Tibial nerve (tissue), 4 donors: Measurements from ENCODE around the gene TRNP1.

Source experiments
- EP300 ChIP-seq, 2 donors: sonication (generic); formaldehyde crosslinking; IDR thresholded peaks; one replicate each; pipeline ENCODE4 v1.6.1; 2017; ENCODE audit warnings: antibody characterized with exemption in 2 of 2, mild to moderate bottlenecking in 1 of 2
- POLR2A ChIP-seq, 2 donors: fragments of 450-650 bp; IDR thresholded peaks; one replicate each; pipeline ENCODE4 v1.6.1; 2017; ENCODE audit warnings: antibody characterized with exemption in 2 of 2, mild to moderate bottlenecking in 2 of 2, moderate library complexity in 2 of 2
- TF ChIP-seq, protein P1 (sequence below), 5 experiments: fragments of 200-600 bp in 3 of 5; fragments of 450-650 bp in 2 of 5; sonication (generic) in 3 of 5; IDR thresholded peaks; one replicate each; pipeline ENCODE4 v1.5.1; 2016 to 2019; ENCODE audit warnings: antibody characterized with exemption in 5 of 5, mild to moderate bottlenecking in 3 of 5, moderate library complexity in 2 of 5

DNA sequence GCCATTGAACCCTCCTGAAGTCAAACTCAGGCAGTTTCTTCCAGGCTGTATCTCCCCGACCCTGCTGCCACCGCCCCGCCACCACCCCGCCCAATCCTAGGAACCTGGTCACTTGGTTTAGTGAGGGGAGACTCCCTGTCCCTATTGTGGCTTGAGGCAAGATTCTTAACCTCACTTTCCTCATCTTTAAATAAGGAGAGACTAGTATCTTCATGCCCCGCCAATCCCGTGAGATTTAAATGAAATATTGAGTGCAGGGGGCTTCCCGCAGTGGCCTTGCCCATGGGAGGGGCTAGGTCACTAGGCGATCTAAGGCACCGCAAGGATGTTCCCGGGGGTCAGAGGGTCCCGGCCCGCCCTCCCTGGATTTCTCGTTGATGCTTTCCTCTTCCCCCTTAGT lies 34.2 kb upstream of the TRNP1 start:
- no peak for TF ChIP-seq EP300 (IDR thresholded peaks at IDR 0.05)
- TF ChIP-seq, protein P1, sequence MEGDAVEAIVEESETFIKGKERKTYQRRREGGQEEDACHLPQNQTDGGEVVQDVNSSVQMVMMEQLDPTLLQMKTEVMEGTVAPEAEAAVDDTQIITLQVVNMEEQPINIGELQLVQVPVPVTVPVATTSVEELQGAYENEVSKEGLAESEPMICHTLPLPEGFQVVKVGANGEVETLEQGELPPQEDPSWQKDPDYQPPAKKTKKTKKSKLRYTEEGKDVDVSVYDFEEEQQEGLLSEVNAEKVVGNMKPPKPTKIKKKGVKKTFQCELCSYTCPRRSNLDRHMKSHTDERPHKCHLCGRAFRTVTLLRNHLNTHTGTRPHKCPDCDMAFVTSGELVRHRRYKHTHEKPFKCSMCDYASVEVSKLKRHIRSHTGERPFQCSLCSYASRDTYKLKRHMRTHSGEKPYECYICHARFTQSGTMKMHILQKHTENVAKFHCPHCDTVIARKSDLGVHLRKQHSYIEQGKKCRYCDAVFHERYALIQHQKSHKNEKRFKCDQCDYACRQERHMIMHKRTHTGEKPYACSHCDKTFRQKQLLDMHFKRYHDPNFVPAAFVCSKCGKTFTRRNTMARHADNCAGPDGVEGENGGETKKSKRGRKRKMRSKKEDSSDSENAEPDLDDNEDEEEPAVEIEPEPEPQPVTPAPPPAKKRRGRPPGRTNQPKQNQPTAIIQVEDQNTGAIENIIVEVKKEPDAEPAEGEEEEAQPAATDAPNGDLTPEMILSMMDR (IDR thresholded peaks at IDR 0.05), result no peak
- TF ChIP-seq POLR2A (IDR thresholded peaks at IDR 0.05), result no peak
